Activated T-helper 1 cell treated with anti-CD3 and anti-CD28 coated beads, Interleukin-2, amount 50 U/mL, for 16 hours (primary cell): ENCODE data around the gene PPP2CA.
A peak's percentile ranks its signal among the peaks of the same experiment; 100 is the strongest.
"Not testable (repeated sequence)": the region's sequence is repeated elsewhere in the genome, so short reads cannot be mapped to it uniquely, and the experiment has no call there.

Source experiments
- DNase-seq, 2 donors: peaks; one replicate each; pipeline ENCODE4 v3.0.0-alpha.2; 2020; ENCODE audit warnings: low read depth in 1 of 2, low spot score in 1 of 2

Gene PPP2CA

GRCh38 chr5:134245692-134246091, 19.8 kb upstream of the PPP2CA start:
- no peak for DNase-seq

- no peak for DNase-seq
Observed at GRCh38 chr5:134245101-134245604, 19.3 kb upstream of the PPP2CA start.

GRCh38 chr5:134242146-134242545, 16.3 kb upstream of the PPP2CA start:
- DNase-seq, result no peak

- DNase-seq, result no peak
Observed at GRCh38 chr5:134240421-134240962, 14.6 kb upstream of the PPP2CA start.

GRCh38 chr5:134236820-134237219, 10.9 kb upstream of the PPP2CA start:
- DNase-seq, result no peak

GRCh38 chr5:134236318-134236717, 10.4 kb upstream of the PPP2CA start:
- no peak for DNase-seq

- no peak for DNase-seq
Observed at GRCh38 chr5:134228624-134229023, 2.8 kb upstream of the PPP2CA start.

- DNase-seq, result no peak
Observed at GRCh38 chr5:134227776-134228175, 1.9 kb upstream of the PPP2CA start.

GRCh38 chr5:134227259-134227658, 1.4 kb upstream of the PPP2CA start:
- no peak for DNase-seq

GRCh38 chr5:134226441-134227192, 744 bp upstream of the PPP2CA start:
- peak in 1 of 2 donors; percentile 66 for DNase-seq

- peak; percentile 15 to 48 for DNase-seq
Observed at GRCh38 chr5:134224888-134225779, 739 bp downstream of the PPP2CA start.

- DNase-seq, result no peak
Observed at GRCh38 chr5:134223406-134224248, 2.2 kb downstream of the PPP2CA start.

- not testable (repeated sequence) for DNase-seq
Observed at GRCh38 chr5:134221690-134222089, 4.2 kb downstream of the PPP2CA start.

- DNase-seq, result no peak
Observed at GRCh38 chr5:134215757-134216156, 10.1 kb downstream of the PPP2CA start.

GRCh38 chr5:134211263-134212031, 14.4 kb downstream of the PPP2CA start:
- not testable (repeated sequence) for DNase-seq

GRCh38 chr5:134209477-134210245, 16.2 kb downstream of the PPP2CA start:
- DNase-seq, result no peak

GRCh38 chr5:134207696-134208095, 18.2 kb downstream of the PPP2CA start:
- no peak for DNase-seq

GRCh38 chr5:134206627-134207160, 19.2 kb downstream of the PPP2CA start:
- DNase-seq, result no peak

- DNase-seq, result no peak
Observed at GRCh38 chr5:134204575-134204974, 21.3 kb downstream of the PPP2CA start.
